ENCODE measurements around the gene MILR1. TPM values are rescaled to one million over a fixed set of nuclear protein-coding genes. Genes with fewer than 3 reads are reported as not detected.

The MILR1 gene
- total and polyA plus RNA-seq, 2 experiments from 2014 or later: 0.39 TPM; not detected in 1

- H3K4me3 Mint-ChIP-seq: peak overlapping the region; percentile 49; the same call in 2 of the 3 replicates
- no peak for ATAC-seq
- DNase-seq (ENCODE audit: low spot score): no peak
- H3F3A ChIP-seq (replicated peaks; ENCODE audit: low read depth): peaks cover 68% of the 10 kb centered on the region
- H2AFZ ChIP-seq: no peak overlapping the region
- H3K4me1 ChIP-seq (ENCODE audit: insufficient read depth): peaks cover 9% of the 10 kb centered on the region
- peaks cover 31% of the 10 kb centered on the region for H3K27me3 Mint-ChIP-seq (ENCODE audit: insufficient read depth, low read depth, poor library complexity)
- H3K9me3 Mint-ChIP-seq: peaks cover 7% of the 10 kb centered on the region; the same call in 2 of the 3 replicates
- no peak overlapping the region for H3K4me3 ChIP-seq
- H3K27me3 ChIP-seq (ENCODE audit: insufficient read depth): no peaks in the 10 kb centered on the region
- H3K4me2 ChIP-seq: no peak overlapping the region
- peaks cover 63% of the 10 kb centered on the region for H3K4me1 Mint-ChIP-seq
- no peak for TF ChIP-seq CREB1 (CRISPR knock-in tag; IDR thresholded peaks at IDR 0.05; ENCODE audit: low read depth)
- no peak for TF ChIP-seq ETS1 (IDR thresholded peaks at IDR 0.05)
- TF ChIP-seq JUNB (IDR thresholded peaks at IDR 0.05; ENCODE audit: unreplicated experiment): no peak
- no peaks in the 10 kb centered on the region for H3K9me2 ChIP-seq (ENCODE audit: insufficient read depth)
- peak overlapping the region; percentile 12; the same call in 1 of the 2 replicates for H3K27ac ChIP-seq (ENCODE audit: low read depth)
- H4K20me1 ChIP-seq (replicated peaks; ENCODE audit: insufficient read depth): peaks cover 56% of the 10 kb centered on the region
- peaks cover 64% of the 10 kb centered on the region for H3K36me3 ChIP-seq (ENCODE audit: insufficient read depth)
- peak overlapping the region; percentile 56; the same call in 1 of the 2 replicates for H3K27ac Mint-ChIP-seq
- H3K79me2 ChIP-seq (replicated peaks; ENCODE audit: insufficient read depth): peaks cover 73% of the 10 kb centered on the region
- H3K36me3 Mint-ChIP-seq (ENCODE audit: low read depth): peaks cover 86% of the 10 kb centered on the region
These were observed 51.6 kb downstream of the MILR1 start for GRCh38 chr17:64500487-64500859.

- Histone ChIP-seq H4K20me1 (replicated peaks; ENCODE audit: insufficient read depth) (peaks cover 56% of the 10 kb centered on the region), H3K4me2 (no peak overlapping the region)
- DNase-seq (ENCODE audit: low spot score): no peak
- no peak for TF ChIP-seq REST (IDR thresholded peaks at IDR 0.05; ENCODE audit: unreplicated experiment)
- TF ChIP-seq POLR2AphosphoS5 (IDR thresholded peaks at IDR 0.05; ENCODE audit: low read depth): no peak
- no peak for TF ChIP-seq CTCF (conservative IDR thresholded peaks at IDR 0.05; ENCODE audit: low read depth in 2 of 2)
- TF ChIP-seq EZH2 (IDR thresholded peaks at IDR 0.05; ENCODE audit: low read depth, unreplicated experiment): no peak
- no peak for TF ChIP-seq ZNF331 (CRISPR knock-in tag; IDR thresholded peaks at IDR 0.05; ENCODE audit: low read depth)
- TF ChIP-seq NANOG (IDR thresholded peaks at IDR 0.05; ENCODE audit: borderline replicate concordance): no peak
- TF ChIP-seq JUNB (IDR thresholded peaks at IDR 0.05; ENCODE audit: unreplicated experiment): no peak
- no peak for TF ChIP-seq ETS1 (IDR thresholded peaks at IDR 0.05)
These were observed 52.2 kb downstream of the MILR1 start for GRCh38 chr17:64500862-64501765.

More at GRCh38 chr17:64500862-64501765, 52.2 kb downstream of the MILR1 start:
- peak overlapping the region; percentile 49; the same call in 2 of the 3 replicates for H3K4me3 Mint-ChIP-seq
- peak overlapping the region; percentile 56 for H3K27ac Mint-ChIP-seq
- Histone ChIP-seq H3K4me1 (ENCODE audit: insufficient read depth) (peaks cover 4% of the 10 kb centered on the region; the same call in 1 of the 2 replicates), H3K9me2 (ENCODE audit: insufficient read depth) (no peaks in the 10 kb centered on the region), H3F3A (replicated peaks; ENCODE audit: low read depth) (peaks cover 68% of the 10 kb centered on the region), H3K79me2 (replicated peaks; ENCODE audit: insufficient read depth) (peaks cover 73% of the 10 kb centered on the region), H3K27ac (ENCODE audit: low read depth) (peak overlapping the region; percentile 12; the same call in 1 of the 2 replicates), H3K27me3 (ENCODE audit: insufficient read depth) (no peaks in the 10 kb centered on the region), H2AFZ (no peak overlapping the region), H3K4me3 (no peak overlapping the region), H3K36me3 (ENCODE audit: insufficient read depth) (peaks cover 64% of the 10 kb centered on the region)
- H3K27me3 Mint-ChIP-seq (ENCODE audit: insufficient read depth, low read depth, poor library complexity): peaks cover 32% of the 10 kb centered on the region
- H3K36me3 Mint-ChIP-seq (ENCODE audit: low read depth): peaks cover 89% of the 10 kb centered on the region
- no peak for ATAC-seq
- H3K4me1 Mint-ChIP-seq: peaks cover 63% of the 10 kb centered on the region
- peaks cover 7% of the 10 kb centered on the region; the same call in 2 of the 3 replicates for H3K9me3 Mint-ChIP-seq
